Loucy (cell line): ENCODE measurements around the gene VWA5A.

Experiments
- H2AFZ ChIP-seq: fragments of 200-600 bp; sonication (generic); 2 replicates; pipeline ENCODE4 v1.6.0; 2016; ENCODE audit warnings: antibody characterized with exemption, mild to moderate bottlenecking, low read length, moderate library complexity
- H3F3A ChIP-seq: fragments of 200-600 bp; 2 replicates; pipeline ENCODE4 v1.6.0; 2016; ENCODE audit warnings: antibody characterized with exemption, low read depth, mild to moderate bottlenecking
- H3K27me3 ChIP-seq: fragments of 200-600 bp; sonication (generic); 2 replicates; pipeline ENCODE4 v1.6.1; 2014; ENCODE audit warnings: low read length, mild to moderate bottlenecking; ENCODE audit not compliant: insufficient read depth, poor library complexity, severe bottlenecking
- H3K36me3 ChIP-seq: fragments of 200-600 bp; sonication (generic); 2 replicates; pipeline ENCODE4 v1.6.1; 2016; ENCODE audit warnings: low read length; ENCODE audit not compliant: insufficient read depth
- H3K4me1 ChIP-seq: fragments of 200-600 bp; sonication (generic); 2 replicates; pipeline ENCODE4 v1.5.1; 2014; ENCODE audit warnings: low read length, mild to moderate bottlenecking; ENCODE audit not compliant: insufficient read depth, poor library complexity, severe bottlenecking
- H3K4me2 ChIP-seq: fragments of 200-600 bp; sonication (generic); 2 replicates; pipeline ENCODE4 v1.6.0; 2014; ENCODE audit warnings: antibody characterized with exemption, low read length, low read depth, mild to moderate bottlenecking; ENCODE audit not compliant: poor library complexity, severe bottlenecking
- H3K4me3 ChIP-seq: fragments of 200-600 bp; sonication (generic); 2 replicates; pipeline ENCODE4 v1.5.1; 2014; ENCODE audit warnings: low read length, mild to moderate bottlenecking, mixed read lengths; ENCODE audit not compliant: poor library complexity, severe bottlenecking
- H3K79me2 ChIP-seq: fragments of 200-600 bp; sonication (generic); 2 replicates; pipeline ENCODE4 v1.6.1; 2014; ENCODE audit warnings: low read length; ENCODE audit not compliant: insufficient read depth
- H3K9ac ChIP-seq: fragments of 200-600 bp; sonication (generic); 2 replicates; pipeline ENCODE4 v1.6.0; 2014; ENCODE audit warnings: mild to moderate bottlenecking, low read depth, low read length, moderate library complexity; ENCODE audit not compliant: poor library complexity, severe bottlenecking
- H3K9me2 ChIP-seq: fragments of 200-600 bp; sonication (generic); replicated peaks from 2 replicates; pipeline ENCODE4 v1.6.1; 2016; ENCODE audit warnings: low read depth, low read length, mixed read lengths
- H3K9me3 ChIP-seq: fragments of 200-600 bp; sonication (generic); 2 replicates; pipeline ENCODE4 v1.6.1; 2014; ENCODE audit warnings: mild to moderate bottlenecking, antibody characterized with exemption, low read length, low read depth; ENCODE audit not compliant: insufficient read depth
- H4K20me1 ChIP-seq: fragments of 200-600 bp; sonication (generic); 2 replicates; pipeline ENCODE4 v1.6.0; 2014; ENCODE audit warnings: antibody characterized with exemption, low read length, mild to moderate bottlenecking; ENCODE audit not compliant: insufficient read depth, poor library complexity, severe bottlenecking
- EZH2phosphoT487 ChIP-seq: fragments of 200-600 bp; IDR thresholded peaks from 2 replicates; pipeline ENCODE4 v1.6.1; 2018; ENCODE audit warnings: antibody characterized with exemption, mild to moderate bottlenecking, moderate library complexity, borderline replicate concordance
- TF ChIP-seq, protein P1 (sequence below): fragments of 200-600 bp; sonication (generic); conservative IDR thresholded peaks from 2 replicates; pipeline ENCODE4 v1.5.1; 2014; ENCODE audit warnings: mild to moderate bottlenecking, antibody characterized with exemption, low read length

Gene VWA5A

DNA sequence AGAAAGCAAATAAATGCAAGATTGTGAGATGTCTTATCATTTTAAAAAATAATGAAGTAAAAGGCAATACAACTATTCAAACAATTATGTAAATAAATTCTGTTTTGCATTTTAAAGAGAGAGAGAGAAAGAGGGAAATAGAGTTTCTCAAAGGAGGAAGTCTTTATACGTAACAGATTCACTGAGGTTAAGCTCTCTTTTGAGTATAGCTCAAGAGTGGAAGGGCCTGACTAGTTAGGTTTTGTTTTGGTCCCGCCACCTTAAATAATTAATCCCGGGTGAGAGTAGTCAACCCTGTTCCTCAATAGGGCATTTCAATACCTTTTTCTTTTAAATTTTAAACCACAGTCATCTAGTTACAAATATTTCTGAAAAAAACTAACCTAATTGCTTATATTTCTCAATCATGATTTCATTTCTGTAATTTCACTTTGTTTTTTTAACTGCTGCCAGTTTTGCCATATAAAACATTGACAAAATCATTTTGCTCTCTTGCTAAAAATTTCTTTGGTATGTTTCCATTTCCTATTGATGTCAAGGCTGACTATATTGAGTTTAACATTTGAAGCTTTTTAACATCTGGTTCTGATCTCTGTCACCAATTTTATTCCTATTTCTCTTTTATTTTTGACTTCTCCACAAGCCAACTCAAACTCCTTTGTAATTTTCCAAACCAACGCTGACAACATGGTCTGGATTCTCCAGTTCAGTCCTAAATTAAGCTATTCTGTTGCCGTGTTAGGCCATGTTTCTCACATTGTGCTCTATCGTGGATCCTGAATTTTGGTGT is 78.2 kb downstream of the VWA5A start:
- H3K36me3 ChIP-seq, result no peaks in the 10 kb centered on the region
- no peaks in the 10 kb centered on the region for H3F3A ChIP-seq
- no peaks in the 10 kb centered on the region for H3K9me3 ChIP-seq
- no peak overlapping the region for H3K9ac ChIP-seq
- TF ChIP-seq, protein P1, sequence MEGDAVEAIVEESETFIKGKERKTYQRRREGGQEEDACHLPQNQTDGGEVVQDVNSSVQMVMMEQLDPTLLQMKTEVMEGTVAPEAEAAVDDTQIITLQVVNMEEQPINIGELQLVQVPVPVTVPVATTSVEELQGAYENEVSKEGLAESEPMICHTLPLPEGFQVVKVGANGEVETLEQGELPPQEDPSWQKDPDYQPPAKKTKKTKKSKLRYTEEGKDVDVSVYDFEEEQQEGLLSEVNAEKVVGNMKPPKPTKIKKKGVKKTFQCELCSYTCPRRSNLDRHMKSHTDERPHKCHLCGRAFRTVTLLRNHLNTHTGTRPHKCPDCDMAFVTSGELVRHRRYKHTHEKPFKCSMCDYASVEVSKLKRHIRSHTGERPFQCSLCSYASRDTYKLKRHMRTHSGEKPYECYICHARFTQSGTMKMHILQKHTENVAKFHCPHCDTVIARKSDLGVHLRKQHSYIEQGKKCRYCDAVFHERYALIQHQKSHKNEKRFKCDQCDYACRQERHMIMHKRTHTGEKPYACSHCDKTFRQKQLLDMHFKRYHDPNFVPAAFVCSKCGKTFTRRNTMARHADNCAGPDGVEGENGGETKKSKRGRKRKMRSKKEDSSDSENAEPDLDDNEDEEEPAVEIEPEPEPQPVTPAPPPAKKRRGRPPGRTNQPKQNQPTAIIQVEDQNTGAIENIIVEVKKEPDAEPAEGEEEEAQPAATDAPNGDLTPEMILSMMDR, result no peak
- no peak for TF ChIP-seq EZH2phosphoT487
- H3K9me2 ChIP-seq, result no peaks in the 10 kb centered on the region
- no peaks in the 10 kb centered on the region for H3K79me2 ChIP-seq
- no peaks in the 10 kb centered on the region for H3K4me1 ChIP-seq
- H4K20me1 ChIP-seq, result no peaks in the 10 kb centered on the region
- no peaks in the 10 kb centered on the region for H3K27me3 ChIP-seq
- H3K4me2 ChIP-seq, result no peak overlapping the region
- H2AFZ ChIP-seq, result no peak overlapping the region
- no peak overlapping the region for H3K4me3 ChIP-seq

DNA sequence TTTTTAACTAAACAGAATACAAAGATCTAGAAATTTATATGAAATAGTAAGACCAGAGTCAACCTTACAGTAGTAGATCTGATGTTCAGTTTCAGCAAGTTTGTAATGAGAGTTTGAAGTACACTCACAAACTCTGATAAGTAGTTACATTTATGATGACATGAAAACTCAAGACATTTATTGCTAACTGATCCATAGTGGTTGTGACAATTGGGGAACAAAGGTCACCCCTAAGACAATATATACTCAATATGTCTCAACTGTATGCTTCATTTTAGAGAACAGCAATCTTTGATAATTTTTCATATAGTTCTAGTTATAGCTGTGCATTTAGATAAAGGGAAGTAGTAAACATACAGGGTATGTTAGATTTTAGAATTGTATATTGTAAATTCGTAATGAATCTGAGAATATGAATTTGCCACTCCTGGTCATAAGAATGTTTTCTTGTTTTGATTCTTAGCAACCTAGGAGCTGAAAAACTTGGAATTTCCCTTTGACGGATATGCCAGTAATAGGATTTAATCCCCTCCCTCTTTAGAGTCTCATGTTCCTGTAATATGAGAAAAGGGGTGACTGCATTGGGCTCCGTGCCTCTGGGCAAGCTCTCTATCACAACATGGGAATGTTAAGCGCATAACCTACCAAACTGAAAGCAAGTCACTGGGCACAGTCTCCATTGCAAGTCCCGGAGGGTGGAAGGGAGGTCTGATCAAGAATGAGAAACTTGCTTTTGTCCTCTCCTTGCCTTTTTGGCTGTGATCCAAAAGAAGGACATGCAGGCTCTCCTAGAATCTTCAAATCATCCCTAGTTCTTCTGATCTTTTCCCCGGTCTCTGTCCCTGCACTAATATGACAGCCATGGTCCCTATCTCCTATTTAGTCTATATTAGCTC is 79.3 kb downstream of the VWA5A start:
- Histone ChIP-seq H4K20me1 (no peaks in the 10 kb centered on the region), H3K9ac (no peak overlapping the region), H3K4me1 (no peaks in the 10 kb centered on the region), H2AFZ (peak overlapping the region; percentile 27; the same call in 1 of the 2 replicates), H3K27me3 (no peaks in the 10 kb centered on the region), H3K36me3 (no peaks in the 10 kb centered on the region), H3K79me2 (no peaks in the 10 kb centered on the region), H3K4me2 (no peak overlapping the region), H3K9me2 (no peaks in the 10 kb centered on the region), H3K9me3 (no peaks in the 10 kb centered on the region), H3F3A (no peaks in the 10 kb centered on the region), H3K4me3 (no peak overlapping the region)
- TF ChIP-seq, protein P1, result no peak
- TF ChIP-seq EZH2phosphoT487, result no peak

DNA sequence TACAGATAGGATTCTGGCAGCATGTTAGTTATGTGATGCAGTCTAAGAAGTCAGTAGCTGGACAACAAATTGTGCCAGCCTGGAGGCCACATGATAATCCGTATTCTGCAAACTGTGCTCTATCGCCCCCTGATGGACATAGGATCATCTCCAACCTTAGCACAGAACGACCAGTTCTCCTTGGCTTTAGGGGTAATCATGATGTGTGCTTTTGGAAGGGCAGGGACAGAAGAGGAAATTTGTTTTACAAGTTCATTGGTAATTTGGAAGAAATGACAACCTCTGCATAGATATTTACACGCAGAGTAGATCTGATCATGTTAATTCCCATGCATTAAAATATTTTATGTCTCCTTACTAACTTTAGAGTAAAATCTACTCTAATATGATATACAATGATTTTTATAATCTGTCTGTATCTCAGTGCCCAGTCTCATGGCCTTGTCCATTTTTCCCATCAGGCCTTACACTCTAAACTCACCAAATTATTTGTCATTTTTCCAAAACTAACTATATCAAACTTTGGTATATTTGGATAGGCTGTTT is 80.0 kb downstream of the VWA5A start:
- Histone ChIP-seq H3K9ac (no peak overlapping the region), H3F3A (no peaks in the 10 kb centered on the region), H4K20me1 (no peaks in the 10 kb centered on the region), H3K9me2 (no peaks in the 10 kb centered on the region), H3K4me3 (no peak overlapping the region), H3K79me2 (no peaks in the 10 kb centered on the region), H3K27me3 (no peaks in the 10 kb centered on the region), H3K4me1 (no peaks in the 10 kb centered on the region), H3K4me2 (no peak overlapping the region), H3K9me3 (no peaks in the 10 kb centered on the region), H3K36me3 (no peaks in the 10 kb centered on the region), H2AFZ (peak overlapping the region; percentile 27; the same call in 1 of the 2 replicates)
- TF ChIP-seq EZH2phosphoT487, result no peak
- TF ChIP-seq, protein P1, result peak; percentile 87
